ENCODE data around the gene PSMB2. TPM values are rescaled to one million over a fixed set of nuclear protein-coding genes. Genes with fewer than 3 reads are reported as not detected.
A peak's percentile ranks its signal among the peaks of the same experiment; 100 is the strongest.

The PSMB2 gene
- total RNA-seq, 1 experiment from 2014 or later, result 72.0 TPM

DNA sequence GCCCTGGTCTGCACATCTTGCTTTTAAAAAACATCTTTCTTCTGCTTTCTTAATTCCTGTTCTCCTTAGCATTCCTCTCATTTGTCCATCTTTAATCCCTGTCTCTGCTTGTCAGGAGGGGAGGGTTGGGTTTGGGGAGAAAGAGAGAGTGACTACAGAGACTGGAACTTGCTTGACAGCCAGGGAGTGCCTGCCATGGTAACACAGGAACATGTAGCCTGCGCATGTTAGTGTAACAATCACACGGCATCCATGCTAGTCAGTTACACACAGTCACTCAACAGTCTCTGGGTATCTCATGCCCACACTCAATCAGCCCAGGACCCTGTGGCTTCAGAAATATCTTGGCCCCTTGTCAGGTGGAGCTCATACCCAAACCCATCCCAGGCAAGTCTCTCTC lies 69.0 kb downstream of the PSMB2 start:
- DNase-seq (ENCODE audit: low read depth), result no peak

DNA sequence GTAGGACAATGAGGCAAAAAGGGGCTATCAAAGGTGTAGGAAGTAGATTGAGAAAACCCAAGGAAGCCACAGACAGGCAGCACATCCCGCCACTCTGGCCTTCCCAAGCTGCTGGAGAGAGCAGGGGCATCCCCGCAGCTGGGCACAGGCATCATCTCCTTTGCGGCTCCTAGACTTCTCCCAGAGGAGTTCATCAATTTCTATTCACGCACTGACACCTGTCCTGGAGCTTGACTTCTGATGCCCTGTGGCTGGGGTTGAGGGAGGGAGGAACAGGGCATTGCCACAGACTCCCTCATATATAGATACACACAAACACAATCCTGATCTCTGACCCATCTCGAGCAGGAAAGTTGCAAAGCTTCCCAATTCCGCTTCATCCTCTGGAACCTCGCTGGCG lies 70.1 kb downstream of the PSMB2 start:
- no peak for DNase-seq (ENCODE audit: low read depth)

DNA sequence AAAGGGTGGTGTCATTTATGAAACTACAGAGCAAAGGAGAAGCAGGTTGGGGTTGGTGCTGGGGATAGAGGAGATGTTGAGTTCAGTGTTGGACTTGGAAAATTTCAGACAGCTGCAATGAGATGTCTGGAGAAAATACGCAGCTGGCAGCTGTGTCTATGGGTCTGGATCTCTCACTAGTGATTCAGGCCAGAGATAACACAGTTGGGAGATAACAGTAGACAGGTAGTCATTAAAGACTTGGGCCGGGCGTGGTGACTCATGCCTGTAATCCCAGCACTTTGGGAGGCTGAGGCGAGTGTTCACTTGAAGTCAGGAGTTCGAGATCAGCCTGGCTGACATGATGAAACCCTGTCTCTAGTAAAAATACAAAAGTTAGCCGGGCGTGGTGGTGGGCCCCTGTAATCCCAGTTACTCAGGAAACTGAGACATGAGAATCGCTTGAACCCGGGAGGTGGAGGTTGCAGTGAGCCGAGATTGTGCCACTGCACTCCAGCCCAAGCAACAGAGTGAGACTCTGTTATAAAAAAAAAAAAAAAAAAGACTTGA lies 70.7 kb downstream of the PSMB2 start:
- peak; percentile 23 for DNase-seq (ENCODE audit: low read depth)

- DNase-seq (ENCODE audit: low read depth), result peak; percentile 58
These were observed 71.4 kb downstream of the PSMB2 start for GRCh38 chr1:35569936-35570335.

GRCh38 chr1:35568975-35569395 lies 72.3 kb downstream of the PSMB2 start:
- peak; percentile 65 for DNase-seq (ENCODE audit: low read depth)

- no peak for DNase-seq (ENCODE audit: low read depth)
These were observed 73.3 kb downstream of the PSMB2 start for GRCh38 chr1:35567947-35568558.

DNA sequence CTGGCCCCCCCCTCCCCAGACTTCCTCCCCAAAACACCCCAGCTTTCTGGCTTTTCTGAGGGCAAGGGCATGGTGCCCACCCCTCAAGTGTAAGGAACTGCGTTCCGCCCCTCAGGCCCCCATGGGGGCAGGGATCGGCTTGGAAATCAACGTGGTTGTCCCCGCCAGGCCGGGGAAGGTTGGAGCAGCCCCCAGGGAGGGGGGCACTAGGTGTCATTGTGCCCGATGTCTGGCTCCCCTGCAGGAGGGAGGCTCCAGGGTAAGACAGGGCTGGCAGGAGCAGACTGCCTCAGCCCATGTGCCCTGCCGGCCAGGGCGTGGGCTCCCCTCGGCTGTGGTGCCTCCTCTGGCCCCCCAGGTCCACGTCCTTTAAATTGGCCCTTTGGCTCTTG lies 75.6 kb downstream of the PSMB2 start:
- no peak for DNase-seq (ENCODE audit: low read depth)

DNA sequence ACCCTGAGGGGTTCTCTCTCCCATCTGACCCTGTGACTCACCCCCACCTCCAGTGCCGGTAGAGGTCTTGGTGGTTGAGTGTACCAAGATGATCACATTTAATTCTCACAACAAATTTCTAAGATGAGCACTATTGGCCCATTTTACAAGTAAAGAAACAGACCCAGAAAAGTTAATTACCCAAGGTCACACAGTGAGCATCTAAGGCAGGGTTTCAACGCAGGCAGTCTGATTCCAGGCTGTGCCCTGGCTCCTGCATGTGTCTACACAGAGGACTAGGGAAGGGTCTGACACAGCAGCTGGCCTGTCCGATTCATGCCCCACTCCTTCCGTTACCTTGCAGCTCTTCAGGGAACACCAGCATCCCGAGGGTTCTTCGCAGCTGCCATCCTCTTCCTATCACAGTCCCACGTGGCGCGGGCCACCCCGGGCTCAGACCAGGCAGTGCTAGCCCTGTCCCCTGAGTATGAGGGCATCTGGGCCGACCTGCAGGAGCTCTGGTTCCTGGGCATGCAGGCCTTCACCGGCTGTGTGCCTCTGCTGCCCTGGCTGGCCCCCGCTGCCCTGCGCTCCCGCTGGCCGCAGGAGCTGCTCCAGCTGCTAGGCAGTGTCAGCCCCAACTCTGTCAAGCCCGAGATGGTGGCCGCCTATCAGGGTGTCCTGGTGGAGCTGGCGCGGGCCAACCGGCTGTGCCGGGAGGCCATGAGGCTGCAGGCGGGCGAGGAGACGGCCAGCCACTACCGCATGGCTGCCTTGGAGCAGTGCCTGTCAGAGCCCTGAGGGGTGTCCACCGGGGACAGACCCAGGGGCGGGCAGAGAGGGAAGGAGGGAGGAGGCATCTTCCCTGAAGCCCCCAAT lies 76.2 kb downstream of the PSMB2 start:
- DNase-seq (ENCODE audit: low read depth), result no peak

- DNase-seq (ENCODE audit: low read depth), result peak; percentile 83
These were observed 77.1 kb downstream of the PSMB2 start for GRCh38 chr1:35564037-35564883.

- DNase-seq (ENCODE audit: low read depth), result no peak
These were observed 78.2 kb downstream of the PSMB2 start for GRCh38 chr1:35563166-35563565.

DNA sequence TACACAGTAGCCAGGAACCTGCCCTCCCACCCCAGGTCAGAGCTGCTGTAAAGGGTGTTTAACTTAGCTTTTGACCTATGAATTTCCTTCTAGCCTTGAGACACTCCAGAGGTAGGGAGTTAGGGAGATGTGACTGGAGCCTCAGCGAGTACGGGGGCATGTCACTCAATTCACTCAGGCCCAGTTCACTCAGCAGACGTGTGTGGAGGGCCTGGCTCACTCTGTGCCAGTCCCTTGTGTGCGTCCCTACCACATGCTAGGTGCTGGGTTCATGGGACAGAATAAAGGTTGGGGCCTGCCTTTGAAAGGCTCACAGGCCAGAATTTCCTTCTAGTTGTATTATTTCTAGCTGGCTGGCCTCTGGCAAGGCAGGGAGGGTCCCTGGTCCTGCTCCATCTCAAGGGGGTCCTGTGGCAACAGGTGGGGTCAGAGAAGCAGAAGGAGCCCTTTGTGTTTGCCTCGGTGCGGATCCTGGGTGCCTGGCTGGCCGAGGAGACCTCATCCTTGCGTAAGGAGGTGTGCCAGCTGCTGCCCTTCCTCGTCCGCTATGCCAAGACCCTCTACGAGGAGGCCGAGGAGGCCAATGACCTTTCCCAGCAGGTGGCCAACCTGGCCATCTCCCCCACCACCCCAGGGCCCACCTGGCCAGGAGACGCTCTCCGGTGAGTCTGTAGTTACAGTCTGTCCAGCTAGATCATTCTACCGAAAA lies 79.2 kb downstream of the PSMB2 start:
- no peak for DNase-seq (ENCODE audit: low read depth)

GRCh38 chr1:35561297-35561971 lies 79.9 kb downstream of the PSMB2 start:
- DNase-seq (ENCODE audit: low read depth), result no peak

- DNase-seq (ENCODE audit: low read depth), result no peak
These were observed 80.8 kb downstream of the PSMB2 start for GRCh38 chr1:35560256-35561225.

- DNase-seq (ENCODE audit: low read depth), result no peak
These were observed 81.9 kb downstream of the PSMB2 start for GRCh38 chr1:35559317-35559944.

GRCh38 chr1:35558374-35559316 lies 82.7 kb downstream of the PSMB2 start:
- no peak for DNase-seq (ENCODE audit: low read depth)

GRCh38 chr1:35557611-35558373 lies 83.5 kb downstream of the PSMB2 start, which contains the start of gene NCDN:
NCDN (plus strand) TSS chr1:35557799; CDS start chr1:35558191, 392 bp downstream.
- DNase-seq (ENCODE audit: low read depth), result peak; percentile 97

DNA sequence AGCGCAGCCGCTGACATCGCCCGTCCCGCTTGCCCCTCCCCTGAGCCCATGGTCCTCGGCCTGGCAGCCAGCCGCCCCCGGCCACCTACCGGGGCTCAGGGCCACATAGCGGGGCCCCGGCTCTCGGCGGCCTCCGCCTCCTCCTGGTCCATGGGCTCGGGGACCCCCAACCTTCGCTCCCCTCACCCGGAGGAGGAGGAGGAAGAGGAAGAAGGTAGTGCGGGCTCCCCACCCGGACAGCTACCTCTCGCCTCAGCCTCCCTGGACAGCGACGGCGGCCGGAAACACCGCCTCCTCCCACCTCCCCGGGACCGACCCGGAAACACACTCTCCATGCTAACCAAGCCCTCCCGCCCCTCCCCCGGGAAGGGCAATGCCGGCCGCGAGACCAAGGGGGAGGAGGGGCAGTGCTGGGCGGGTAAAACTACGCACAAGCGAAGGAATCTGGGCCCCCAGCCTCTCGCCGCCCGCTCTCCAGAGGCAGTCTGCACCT lies 84.2 kb downstream of the PSMB2 start, which contains the start of gene KIAA0319L:
Gene KIAA0319L, minus strand, starts transcription at position 286 of the 493 bp plus-strand sequence. CDS start 2,912 bp downstream, outside the sequence.
- peak; percentile 87 for DNase-seq (ENCODE audit: low read depth)
